Erythroblast (primary cell): Measurements from ENCODE around the gene BMPR1B.
A peak's percentile ranks its signal among the peaks of the same experiment; 100 is the strongest.
"Not testable (repeated sequence)": the region's sequence is repeated elsewhere in the genome, so short reads cannot be mapped to it uniquely, and the experiment has no call there.

Experiments
- DNase-seq, 2 experiments: peaks; one replicate each; lab custom pipeline; 2025; lab: John Stamatoyannopoulos, UW
- GATA1 ChIP-seq: IDR thresholded peaks from 2 replicates; pipeline ENCODE4 v1.6.1; 2011; ENCODE audit warnings: low read depth, mild to moderate bottlenecking, control low read depth, low read length, moderate library complexity
- POLR2A ChIP-seq: IDR thresholded peaks from 2 replicates; pipeline ENCODE4 v1.6.1; 2011; ENCODE audit warnings: mild to moderate bottlenecking, low read length

BMPR1B gene

DNA sequence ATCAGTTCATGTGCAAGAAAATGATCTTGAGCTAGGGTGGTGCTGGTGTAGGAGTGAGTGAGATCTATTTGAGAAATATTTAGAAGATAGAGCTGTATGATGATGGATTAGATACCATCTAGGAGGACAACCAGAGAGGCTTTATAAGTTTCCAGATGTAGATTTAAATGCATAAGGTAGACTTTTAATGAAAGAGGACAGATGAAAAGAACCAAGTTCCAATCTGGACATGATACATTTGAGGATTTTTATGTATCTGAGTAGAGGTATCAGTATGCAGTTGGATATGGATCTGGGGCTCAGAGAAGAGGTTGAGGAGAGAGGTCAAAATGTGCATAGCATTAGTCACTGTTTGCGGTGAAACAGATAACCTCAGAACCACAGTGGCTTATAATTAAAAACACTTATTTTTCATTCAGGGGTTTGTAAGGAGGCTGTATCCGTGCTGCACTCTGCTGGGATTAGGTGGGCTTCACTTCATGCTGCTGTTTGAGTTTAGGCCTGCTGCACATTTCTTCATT lies 348.7 kb downstream of the BMPR1B start:
- no peak for DNase-seq
- TF ChIP-seq GATA1, result no peak
- TF ChIP-seq POLR2A, result no peak

DNA sequence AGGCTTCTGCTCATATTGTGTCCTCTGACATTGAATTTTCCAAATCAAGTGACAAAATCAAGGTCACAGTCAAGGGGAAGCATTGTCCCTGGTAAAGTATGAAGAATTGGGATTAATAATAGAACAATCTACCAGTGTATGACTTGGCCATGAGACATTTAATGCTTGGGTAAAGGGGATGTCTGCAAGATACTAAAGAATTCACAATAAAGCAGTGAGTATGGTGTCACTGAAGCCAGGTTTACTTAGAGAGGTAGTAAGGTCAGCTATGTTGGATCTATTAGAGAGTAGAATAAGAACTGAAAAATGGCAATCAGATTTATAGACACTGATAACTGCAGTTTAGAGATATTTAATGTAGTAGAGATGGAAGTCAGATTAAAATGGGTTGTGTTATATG lies 349.2 kb downstream of the BMPR1B start:
- no peak for DNase-seq
- TF ChIP-seq POLR2A (no peak), GATA1 (no peak)

DNA sequence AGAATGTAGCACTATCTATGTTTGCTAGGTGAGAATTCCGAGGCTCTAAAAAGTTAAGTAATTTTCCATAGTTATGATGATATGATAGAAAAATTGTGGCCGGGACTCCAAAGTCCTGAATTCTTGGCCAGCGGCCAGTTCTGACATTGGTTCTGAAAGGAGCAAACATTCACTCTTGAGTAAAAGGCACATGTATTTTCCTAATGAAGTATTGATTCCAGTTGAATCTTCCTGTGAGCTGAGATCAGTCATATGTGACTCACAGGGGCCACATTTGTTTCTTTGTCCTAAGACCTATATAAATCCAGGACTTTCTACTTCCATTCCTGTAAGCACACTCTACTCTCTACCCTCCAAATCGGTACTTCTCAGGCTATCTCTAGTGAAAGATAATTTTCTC lies 349.9 kb downstream of the BMPR1B start:
- no peak for TF ChIP-seq GATA1
- TF ChIP-seq POLR2A, result no peak
- DNase-seq, result no peak

DNA sequence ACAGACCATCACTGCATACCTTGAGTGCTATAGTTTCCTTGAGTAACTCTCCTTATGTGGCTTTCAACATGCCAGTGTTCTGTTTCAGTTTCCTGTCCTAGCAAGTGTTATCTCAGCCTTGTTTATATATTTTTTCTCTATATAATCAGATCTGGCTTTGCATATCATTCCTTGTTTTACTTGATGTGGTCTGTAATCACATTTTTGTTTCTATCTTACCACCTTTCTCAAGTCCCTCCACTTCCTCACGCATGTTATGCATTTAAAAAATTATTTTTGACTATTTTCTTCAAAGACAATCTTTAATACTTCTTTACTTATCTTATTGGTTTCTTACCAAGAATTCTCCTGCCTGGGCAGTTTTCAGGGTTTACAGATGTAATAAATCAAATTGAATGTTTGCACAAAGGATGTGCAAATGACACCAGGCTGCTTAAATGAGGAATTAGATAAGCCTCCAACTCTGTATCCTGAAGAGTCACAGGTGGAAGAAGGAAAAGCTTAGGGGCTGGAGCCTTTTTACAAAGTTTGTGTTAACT lies 351.2 kb downstream of the BMPR1B start:
- TF ChIP-seq POLR2A (no peak), GATA1 (no peak)
- no peak for DNase-seq

DNA sequence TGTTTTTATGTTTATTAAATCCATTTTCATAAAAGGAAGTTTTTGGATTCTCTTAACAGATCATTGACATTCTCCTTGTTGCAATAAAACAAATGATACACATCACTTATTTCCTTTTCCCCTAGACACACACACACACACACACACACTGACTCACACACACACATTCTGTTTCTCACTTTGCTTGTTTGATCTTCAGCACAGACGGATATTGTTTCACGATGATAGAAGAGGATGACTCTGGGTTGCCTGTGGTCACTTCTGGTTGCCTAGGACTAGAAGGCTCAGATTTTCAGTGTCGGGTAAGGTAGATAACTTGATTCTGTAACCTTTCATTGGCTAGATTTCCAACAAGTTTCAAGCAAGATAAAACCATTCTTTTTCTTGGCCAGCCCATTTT lies 356.8 kb downstream of the BMPR1B start:
- TF ChIP-seq GATA1, result no peak
- no peak for DNase-seq

DNA sequence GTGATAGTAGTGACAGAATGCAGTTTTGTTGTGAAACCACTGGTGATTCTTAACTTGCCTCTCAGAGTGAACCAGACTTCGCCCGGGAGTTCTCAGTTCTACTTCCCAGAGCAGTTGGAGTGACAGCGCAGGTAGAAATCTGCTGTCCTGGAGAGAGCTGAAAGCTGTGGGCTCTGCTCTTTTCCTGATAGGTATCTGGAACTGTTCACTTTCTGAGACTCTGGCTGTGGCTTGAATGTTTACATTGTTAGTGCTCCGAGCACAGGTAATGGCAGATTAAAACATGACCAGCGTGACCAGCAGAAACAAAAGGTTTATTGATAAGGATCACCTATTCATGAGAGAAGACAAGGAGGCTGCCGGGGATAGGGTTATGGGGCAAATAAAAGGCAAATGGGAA lies 360.7 kb downstream of the BMPR1B start:
- DNase-seq, result no peak
- TF ChIP-seq POLR2A, result no peak
- no peak for TF ChIP-seq GATA1

DNA sequence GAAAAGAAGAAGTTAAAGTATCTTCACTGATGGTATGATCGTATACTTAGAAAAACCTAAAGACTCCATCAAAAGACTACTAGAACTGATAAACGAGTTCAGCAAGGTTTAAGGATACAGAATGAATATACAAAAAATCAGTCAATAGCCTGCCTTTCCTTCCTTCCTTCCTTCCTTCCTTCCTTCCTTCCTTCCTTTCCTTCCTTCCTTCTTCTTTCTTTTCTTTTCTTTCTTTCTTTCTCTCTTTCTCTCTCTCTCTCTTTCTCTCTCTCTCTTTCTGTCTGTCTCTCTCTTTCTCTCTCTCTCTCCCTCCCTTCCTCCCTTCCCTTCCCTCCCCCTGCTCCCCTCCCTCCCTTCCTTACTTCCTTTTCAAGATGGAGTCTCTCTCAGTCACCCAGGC lies 362.7 kb downstream of the BMPR1B start:
- DNase-seq, result no peak
- TF ChIP-seq GATA1 (no peak), POLR2A (no peak)

DNA sequence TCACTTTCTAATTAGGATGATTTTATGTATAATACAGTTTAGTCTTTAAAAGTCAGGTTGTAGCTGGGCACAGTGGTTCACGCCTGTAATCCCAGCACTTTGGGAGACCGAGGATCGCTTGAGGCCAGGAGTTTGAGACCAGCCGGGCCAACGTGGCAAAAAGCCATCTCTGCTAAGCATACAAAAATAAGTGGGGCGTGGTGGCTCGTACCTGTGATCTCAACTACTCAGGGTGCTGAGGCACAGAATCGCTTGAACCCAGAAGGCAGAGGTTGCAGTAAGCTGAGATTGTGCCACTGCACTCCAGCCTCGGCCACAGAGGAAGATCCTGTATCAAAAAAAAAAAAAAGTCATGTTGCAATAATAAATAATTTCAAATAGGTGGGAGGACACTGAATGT lies 364.2 kb downstream of the BMPR1B start:
- no peak for DNase-seq
- no peak for TF ChIP-seq GATA1
- TF ChIP-seq POLR2A, result no peak

DNA sequence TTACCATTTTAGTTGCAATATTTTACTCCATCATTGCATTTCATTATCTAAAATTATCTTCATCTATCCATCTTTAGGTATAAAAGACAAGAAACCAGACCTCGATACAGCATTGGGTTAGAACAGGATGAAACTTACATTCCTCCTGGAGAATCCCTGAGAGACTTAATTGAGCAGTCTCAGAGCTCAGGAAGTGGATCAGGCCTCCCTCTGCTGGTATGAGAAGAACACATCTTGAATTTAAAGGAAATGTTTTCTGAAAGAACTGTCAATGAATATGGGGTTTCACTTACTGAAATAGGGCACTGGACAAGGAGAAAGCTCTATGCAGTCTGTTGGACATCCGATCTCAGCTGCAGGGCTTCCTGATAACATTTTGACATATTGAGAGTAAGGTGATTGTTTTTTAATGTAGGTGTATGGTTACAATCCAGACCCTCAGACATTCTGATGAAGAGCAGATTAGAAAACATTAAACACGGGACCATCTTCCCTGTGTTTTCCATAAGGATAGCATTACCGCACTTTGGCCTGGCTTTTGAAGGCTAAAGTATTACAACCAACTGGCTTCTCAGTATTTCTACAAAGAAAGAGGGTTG lies 367.2 kb downstream of the BMPR1B start:
- TF ChIP-seq GATA1 (no peak), POLR2A (no peak)
- DNase-seq, result peak; percentile 6 to 21

DNA sequence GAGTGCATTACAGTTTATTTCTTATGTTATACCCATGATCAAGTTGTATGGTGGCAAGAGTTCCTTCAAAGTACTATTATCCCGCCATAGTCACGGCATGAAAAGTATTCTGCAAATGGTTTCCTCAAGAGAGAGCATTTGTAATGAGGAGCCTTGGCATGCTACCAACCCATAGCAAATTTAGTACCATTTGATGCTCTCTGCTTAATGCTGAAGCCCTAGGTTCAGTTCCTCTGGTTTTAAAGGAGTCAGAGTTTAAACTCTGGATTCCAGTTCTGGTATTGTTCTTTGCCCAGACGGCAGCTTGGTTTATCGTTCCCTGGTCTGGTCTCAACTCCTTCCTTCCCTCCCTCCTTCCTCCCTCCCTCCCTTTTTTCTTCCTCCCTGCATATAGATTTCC lies 371.3 kb downstream of the BMPR1B start:
- TF ChIP-seq GATA1, result no peak
- no peak for TF ChIP-seq POLR2A
- no peak for DNase-seq

DNA sequence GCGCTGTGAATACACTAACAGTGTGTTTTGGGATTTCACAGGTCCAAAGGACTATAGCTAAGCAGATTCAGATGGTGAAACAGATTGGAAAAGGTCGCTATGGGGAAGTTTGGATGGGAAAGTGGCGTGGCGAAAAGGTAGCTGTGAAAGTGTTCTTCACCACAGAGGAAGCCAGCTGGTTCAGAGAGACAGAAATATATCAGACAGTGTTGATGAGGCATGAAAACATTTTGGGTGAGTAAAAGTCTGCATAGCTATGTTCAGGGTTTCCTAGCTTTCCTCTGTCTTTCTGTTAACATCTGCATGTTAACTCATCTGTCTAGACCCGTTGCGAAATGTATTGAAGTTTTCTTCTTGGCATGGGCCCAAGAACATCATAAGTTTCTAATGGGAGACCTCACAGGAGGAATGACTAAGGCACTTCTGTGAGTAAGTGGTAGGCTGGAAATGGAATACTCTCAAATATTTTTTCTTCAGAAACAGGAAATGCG lies 372.1 kb downstream of the BMPR1B start:
- DNase-seq, result peak; percentile 3 to 50
- TF ChIP-seq POLR2A (no peak), GATA1 (no peak)

DNA sequence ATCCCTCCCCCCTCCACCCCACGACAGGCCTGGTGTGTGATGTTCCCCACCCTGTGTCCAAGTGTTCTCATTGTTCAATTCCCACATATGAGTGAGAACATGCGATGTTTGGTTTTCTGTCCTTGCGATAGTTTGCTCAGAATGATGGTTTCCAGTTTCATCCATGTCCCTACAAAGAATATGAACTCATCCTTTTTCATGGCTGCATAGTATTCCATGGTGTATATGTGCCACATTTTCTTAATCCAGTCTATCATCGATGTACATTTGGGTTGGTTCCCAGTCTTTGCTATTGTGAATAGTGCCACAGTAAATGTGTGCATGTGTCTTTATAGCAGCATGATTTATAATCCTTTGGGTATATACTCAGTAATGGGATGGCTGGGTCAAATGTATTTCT lies 376.3 kb downstream of the BMPR1B start:
- not testable (repeated sequence) for DNase-seq

DNA sequence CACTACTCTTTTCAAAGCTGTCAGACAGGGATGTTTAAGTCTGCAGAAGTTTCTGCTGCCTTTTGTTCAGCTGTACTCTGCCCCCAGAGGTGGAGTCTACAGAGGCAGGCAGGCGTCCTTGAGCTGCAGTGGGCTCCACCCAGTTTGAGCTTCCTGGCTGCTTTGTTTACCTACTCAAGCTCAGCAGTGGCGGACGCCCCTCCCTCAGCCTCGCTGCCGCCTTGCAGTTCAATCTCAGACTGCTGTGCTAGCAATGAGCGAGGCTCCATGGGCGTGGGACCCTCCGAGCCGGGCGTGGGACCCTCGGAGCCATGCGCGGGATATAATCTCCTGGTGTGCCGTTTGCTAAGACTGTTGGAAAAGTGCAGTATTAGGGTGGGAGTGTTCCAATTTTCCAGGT lies 381.7 kb downstream of the BMPR1B start:
- not testable (repeated sequence) for DNase-seq

DNA sequence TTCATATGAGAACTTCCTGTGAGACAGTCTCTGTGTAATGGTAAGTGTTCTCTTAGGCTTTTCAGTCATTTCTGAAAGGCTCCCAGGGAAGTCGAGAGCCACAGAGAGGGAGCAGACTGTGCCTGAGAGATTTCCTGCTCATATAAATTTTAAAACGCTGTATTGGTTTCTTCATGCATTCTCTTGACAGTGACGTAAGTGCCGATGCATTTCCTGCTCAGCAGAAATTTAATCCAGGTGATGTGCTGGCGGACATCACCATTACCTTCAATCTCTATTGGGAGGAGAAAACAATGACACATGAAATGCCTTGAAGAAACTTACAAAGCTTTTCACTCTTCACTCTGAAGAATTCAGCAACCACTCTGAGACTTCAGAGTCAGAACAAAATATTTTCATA lies 383.6 kb downstream of the BMPR1B start:
- no peak for TF ChIP-seq POLR2A
- TF ChIP-seq GATA1, result no peak

DNA sequence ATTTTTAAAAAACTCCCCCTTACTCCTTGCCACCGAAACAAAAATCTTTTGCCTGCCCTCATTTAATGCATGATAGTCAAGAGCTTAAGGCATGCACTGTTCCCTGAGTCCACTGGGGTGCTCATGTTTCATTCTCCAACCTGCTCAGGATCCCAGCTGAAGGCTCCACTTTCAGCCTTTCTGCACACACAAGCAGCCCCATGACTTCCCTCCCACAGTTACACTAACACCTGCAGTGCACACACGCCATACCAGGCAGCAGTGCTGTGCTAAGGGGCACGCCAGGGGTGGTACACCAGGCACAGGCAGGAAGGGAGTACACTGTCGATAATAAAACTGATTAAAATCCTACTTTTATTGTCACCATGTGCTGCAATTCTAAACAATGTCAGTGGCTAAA lies 385.2 kb downstream of the BMPR1B start:
- DNase-seq, result no peak
- TF ChIP-seq GATA1 (no peak), POLR2A (no peak)

More for the DNA sequence above, 383.6 kb downstream of the BMPR1B start:
- no peak for DNase-seq
